Nephron progenitor cell (in vitro differentiated cells): ENCODE results near the gene MAJIN.

Experiments used
- DNase-seq: peaks from one replicate; pipeline ENCODE4 v3.0.0; 2021
- H3K27ac Mint-ChIP-seq: 2 replicates; pipeline ENCODE4 v1.8.0; 2021; ENCODE audit warnings: mild to moderate bottlenecking, moderate library complexity, mixed read lengths
- H3K27me3 Mint-ChIP-seq: 2 replicates; pipeline ENCODE4 v1.8.0; 2021; ENCODE audit warnings: mild to moderate bottlenecking, low read depth, mixed read lengths; ENCODE audit not compliant: poor library complexity
- H3K36me3 Mint-ChIP-seq: 2 replicates; pipeline ENCODE4 v1.8.0; 2021; ENCODE audit warnings: low read depth, mixed read lengths
- H3K4me1 Mint-ChIP-seq: 2 replicates; pipeline ENCODE4 v1.8.0; 2021; ENCODE audit warnings: mixed read lengths
- H3K4me3 Mint-ChIP-seq: 2 replicates; pipeline ENCODE4 v1.8.0; 2021; ENCODE audit warnings: mild to moderate bottlenecking, moderate library complexity, mixed read lengths
- H3K9me3 Mint-ChIP-seq: 2 replicates; pipeline ENCODE4 v1.8.0; 2021; ENCODE audit warnings: mild to moderate bottlenecking, moderate library complexity, mixed read lengths
- CTCF ChIP-seq: fragments of 200-600 bp; sonication (generic); IDR thresholded peaks from 2 replicates; pipeline ENCODE4 v1.5.0; 2021; ENCODE audit warnings: antibody characterized with exemption

MAJIN gene

GRCh38 chr11:64971421-64972233 is at the start of gene MAJIN:
Gene MAJIN, minus strand, starts transcription at chr11:64972108. Its CDS starts 12,703 bp downstream, at chr11:64959405.
- no peak within 1 kb of the TSS for H3K4me3 Mint-ChIP-seq
- H3K27me3 Mint-ChIP-seq: peaks cover 5% of the 10 kb centered on the region
- no peak for TF ChIP-seq CTCF
- H3K36me3 Mint-ChIP-seq: no peaks in the 10 kb centered on the region
- DNase-seq: peak; percentile 28
- no peak within 1 kb of the TSS for H3K27ac Mint-ChIP-seq
- H3K4me1 Mint-ChIP-seq: peaks cover 9% of the 10 kb centered on the region
- peaks cover 4% of the 10 kb centered on the region for H3K9me3 Mint-ChIP-seq

GRCh38 chr11:65021509-65021908 is 49.6 kb upstream of the MAJIN start:
- Mint-ChIP-seq H3K36me3 (peaks cover 34% of the 10 kb centered on the region), H3K9me3 (no peaks in the 10 kb centered on the region), H3K27ac (no peak overlapping the region), H3K4me3 (no peak overlapping the region), H3K4me1 (peaks cover 5% of the 10 kb centered on the region), H3K27me3 (peaks cover 1% of the 10 kb centered on the region)
- TF ChIP-seq CTCF: no peak
- no peak for DNase-seq

GRCh38 chr11:65021003-65021402 is 49.1 kb upstream of the MAJIN start:
- Mint-ChIP-seq H3K9me3 (no peaks in the 10 kb centered on the region), H3K27me3 (peaks cover under 1% of the 10 kb centered on the region), H3K4me3 (no peak overlapping the region), H3K4me1 (peaks cover 10% of the 10 kb centered on the region), H3K36me3 (peaks cover 39% of the 10 kb centered on the region), H3K27ac (no peak overlapping the region)
- no peak for TF ChIP-seq CTCF
- no peak for DNase-seq

- Mint-ChIP-seq H3K27me3 (peaks cover 3% of the 10 kb centered on the region), H3K27ac (no peak overlapping the region), H3K4me1 (peaks cover 12% of the 10 kb centered on the region), H3K4me3 (no peak overlapping the region), H3K9me3 (no peaks in the 10 kb centered on the region), H3K36me3 (peaks cover 45% of the 10 kb centered on the region)
- no peak for DNase-seq
- TF ChIP-seq CTCF: no peak
Measured at GRCh38 chr11:65019824-65020223, 47.9 kb upstream of the MAJIN start.

- H3K9me3 Mint-ChIP-seq: no peaks in the 10 kb centered on the region
- H3K27me3 Mint-ChIP-seq: peaks cover 3% of the 10 kb centered on the region
- H3K4me3 Mint-ChIP-seq: no peak overlapping the region
Measured at GRCh38 chr11:65017937-65018336, 46.0 kb upstream of the MAJIN start.

More at GRCh38 chr11:65017937-65018336, 46.0 kb upstream of the MAJIN start:
- Mint-ChIP-seq H3K36me3 (peaks cover 45% of the 10 kb centered on the region), H3K4me1 (peaks cover 17% of the 10 kb centered on the region), H3K27ac (no peak overlapping the region)
- DNase-seq: no peak
- TF ChIP-seq CTCF: no peak
